Left ventricle myocardium inferior (tissue), 1 donor: ENCODE measurements around the gene QSOX2. TPM values are rescaled to one million over a fixed set of nuclear protein-coding genes. Genes with fewer than 3 reads are reported as not detected.

Experiments
- DNase-seq: peaks from one replicate; pipeline ENCODE4 v3.0.0-alpha.2; 2020
- H3K27ac ChIP-seq: fragments of 200-600 bp; replicated peaks from 2 replicates; pipeline ENCODE4 v1.8.0; 2021
- H3K27me3 ChIP-seq: fragments of 200-600 bp; 2 replicates; pipeline ENCODE4 v1.8.0; 2021; ENCODE audit warnings: low read depth
- H3K36me3 ChIP-seq: fragments of 200-600 bp; 2 replicates; pipeline ENCODE4 v1.8.0; 2021
- H3K4me1 ChIP-seq: fragments of 200-600 bp; 2 replicates; pipeline ENCODE4 v1.8.0; 2021
- H3K4me3 ChIP-seq: fragments of 200-600 bp; 2 replicates; pipeline ENCODE4 v1.8.0; 2021; ENCODE audit warnings: mild to moderate bottlenecking, moderate library complexity
- H3K9me3 ChIP-seq: fragments of 200-600 bp; replicated peaks from 2 replicates; pipeline ENCODE4 v1.8.0; 2021
- intact Hi-C: fragments of 100-400 bp; cut with micrococcal nuclease; formaldehyde crosslinking; loops from one replicate; pipeline ENCODE4 v1.11.0; 2022
- total RNA-seq: library from RNA; stranded (reverse); fragmentation: NEBNext Ultra II Directional; extraction: Animal tissue kit (Norgen Biotek cat#: 25700); gene quantifications from one replicate; pipeline ENCODE4 v1.2.1, GENCODE V29; 2021
- TF ChIP-seq, protein P1 (sequence below): fragments of 200-600 bp; IDR thresholded peaks from 2 replicates; pipeline ENCODE4 v1.8.0; 2021; ENCODE audit warnings: antibody characterized with exemption, mild to moderate bottlenecking, borderline replicate concordance
- donor health status: DM: no; HTN: yes; CAD: no; lungs with severe emphysema.

QSOX2 gene
- total RNA-seq, 1 donor from 2014 or later: 8.0 TPM

DNA sequence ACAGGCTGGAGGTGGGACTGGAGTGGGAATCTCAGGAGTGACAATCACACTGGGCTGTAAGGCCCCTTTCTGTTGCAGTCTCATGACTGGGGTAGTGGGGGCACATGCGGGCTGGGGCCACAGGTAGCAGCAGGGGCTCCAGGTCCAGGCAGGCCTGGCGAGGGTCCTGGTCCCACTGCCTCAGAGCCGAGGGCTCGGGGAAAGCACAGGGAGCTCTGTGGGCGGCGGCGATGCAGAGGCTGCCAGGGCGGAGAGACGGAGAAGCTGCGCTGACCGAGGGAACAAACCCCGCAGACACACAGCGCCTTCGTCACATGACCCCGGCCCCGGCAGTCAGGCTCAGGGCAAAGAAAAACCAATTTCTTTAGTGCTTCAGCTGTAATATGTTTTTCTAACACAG lies 35.3 kb downstream of the QSOX2 start:
- Histone ChIP-seq H3K9me3 (no peaks in the 10 kb centered on the region), H3K4me3 (no peak overlapping the region), H3K27ac (no peak overlapping the region), H3K36me3 (peaks cover 63% of the 10 kb centered on the region), H3K4me1 (no peaks in the 10 kb centered on the region), H3K27me3 (peaks cover 5% of the 10 kb centered on the region)
- intact Hi-C loops: no loop called here
- TF ChIP-seq, protein P1, sequence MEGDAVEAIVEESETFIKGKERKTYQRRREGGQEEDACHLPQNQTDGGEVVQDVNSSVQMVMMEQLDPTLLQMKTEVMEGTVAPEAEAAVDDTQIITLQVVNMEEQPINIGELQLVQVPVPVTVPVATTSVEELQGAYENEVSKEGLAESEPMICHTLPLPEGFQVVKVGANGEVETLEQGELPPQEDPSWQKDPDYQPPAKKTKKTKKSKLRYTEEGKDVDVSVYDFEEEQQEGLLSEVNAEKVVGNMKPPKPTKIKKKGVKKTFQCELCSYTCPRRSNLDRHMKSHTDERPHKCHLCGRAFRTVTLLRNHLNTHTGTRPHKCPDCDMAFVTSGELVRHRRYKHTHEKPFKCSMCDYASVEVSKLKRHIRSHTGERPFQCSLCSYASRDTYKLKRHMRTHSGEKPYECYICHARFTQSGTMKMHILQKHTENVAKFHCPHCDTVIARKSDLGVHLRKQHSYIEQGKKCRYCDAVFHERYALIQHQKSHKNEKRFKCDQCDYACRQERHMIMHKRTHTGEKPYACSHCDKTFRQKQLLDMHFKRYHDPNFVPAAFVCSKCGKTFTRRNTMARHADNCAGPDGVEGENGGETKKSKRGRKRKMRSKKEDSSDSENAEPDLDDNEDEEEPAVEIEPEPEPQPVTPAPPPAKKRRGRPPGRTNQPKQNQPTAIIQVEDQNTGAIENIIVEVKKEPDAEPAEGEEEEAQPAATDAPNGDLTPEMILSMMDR: no peak
- no peak for DNase-seq

DNA sequence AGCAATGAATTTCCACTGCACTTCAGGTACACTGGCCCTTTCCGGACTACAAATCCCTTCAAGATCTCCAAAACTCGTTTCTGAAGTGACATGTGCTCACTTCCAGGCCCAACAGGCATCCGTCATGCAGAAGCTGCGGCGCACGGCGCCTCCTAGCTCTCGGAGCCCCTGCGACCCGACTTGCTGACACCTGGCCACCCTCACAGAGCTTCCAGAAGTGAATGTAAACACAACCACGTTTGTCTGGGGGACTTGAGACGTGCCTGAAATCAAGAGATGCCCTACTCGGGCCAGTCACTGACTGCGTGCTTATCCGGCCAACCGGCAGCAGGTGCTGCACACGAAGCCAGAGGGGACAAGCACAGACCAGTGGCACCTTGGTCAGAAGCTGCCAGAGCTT lies 35.8 kb downstream of the QSOX2 start:
- no peaks in the 10 kb centered on the region for H3K9me3 ChIP-seq
- DNase-seq: no peak
- TF ChIP-seq, protein P1: no peak
- H3K27ac ChIP-seq: no peak overlapping the region
- intact Hi-C loops: no loop called here
- peaks cover 58% of the 10 kb centered on the region for H3K36me3 ChIP-seq
- H3K4me1 ChIP-seq: peaks cover 2% of the 10 kb centered on the region
- H3K27me3 ChIP-seq: peaks cover 10% of the 10 kb centered on the region
- no peak overlapping the region for H3K4me3 ChIP-seq

DNA sequence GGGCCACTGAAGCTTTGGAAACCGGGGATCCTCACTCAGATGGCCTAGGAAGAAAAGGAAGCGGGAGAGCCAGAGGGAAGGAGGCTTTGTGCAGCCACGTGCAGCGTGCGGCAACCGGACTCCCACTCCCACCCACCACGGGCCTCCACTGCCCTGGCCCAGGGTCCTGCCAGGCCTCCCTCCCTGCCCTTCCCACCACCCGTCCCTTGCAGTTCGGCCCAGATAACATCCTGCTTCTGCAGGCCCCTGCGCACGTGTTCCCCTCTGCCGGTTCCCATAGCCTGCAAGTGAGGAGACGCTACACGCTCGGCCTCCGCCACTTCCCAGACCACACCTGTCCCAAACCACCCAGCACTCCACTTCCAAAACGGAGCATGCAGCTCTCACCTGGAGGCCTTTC lies 36.4 kb downstream of the QSOX2 start:
- no peak overlapping the region for H3K27ac ChIP-seq
- intact Hi-C loops: no loop called here
- TF ChIP-seq, protein P1: no peak
- peaks cover 3% of the 10 kb centered on the region for H3K4me1 ChIP-seq
- no peaks in the 10 kb centered on the region for H3K9me3 ChIP-seq
- H3K4me3 ChIP-seq: no peak overlapping the region
- H3K27me3 ChIP-seq: peaks cover 15% of the 10 kb centered on the region
- H3K36me3 ChIP-seq: peaks cover 53% of the 10 kb centered on the region
- DNase-seq: no peak

DNA sequence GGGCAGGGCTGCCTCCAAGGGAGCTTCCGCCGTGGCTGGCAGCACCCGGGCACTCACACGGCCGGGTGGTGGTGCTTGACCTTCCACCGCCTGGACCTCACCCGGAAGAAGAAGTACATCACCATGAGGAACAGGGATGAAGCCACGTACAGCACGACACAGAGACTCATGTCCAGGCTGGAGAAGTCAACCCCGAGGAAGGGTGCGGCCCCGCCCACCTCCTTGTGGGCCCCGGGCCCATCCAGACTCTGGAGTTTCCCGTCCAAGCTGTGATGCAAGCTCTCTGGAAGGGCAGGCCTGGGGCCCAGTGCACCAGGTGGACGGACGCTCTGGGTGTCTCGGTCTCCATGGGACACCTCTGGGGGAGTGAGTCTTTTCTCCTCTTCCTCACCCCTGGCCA lies 36.9 kb downstream of the QSOX2 start:
- Histone ChIP-seq H3K27me3 (peaks cover 21% of the 10 kb centered on the region), H3K9me3 (no peaks in the 10 kb centered on the region), H3K4me3 (no peak overlapping the region), H3K27ac (no peak overlapping the region), H3K4me1 (peaks cover 3% of the 10 kb centered on the region), H3K36me3 (peaks cover 47% of the 10 kb centered on the region)
- TF ChIP-seq, protein P1: no peak
- DNase-seq: no peak
- intact Hi-C loops: no loop called here

DNA sequence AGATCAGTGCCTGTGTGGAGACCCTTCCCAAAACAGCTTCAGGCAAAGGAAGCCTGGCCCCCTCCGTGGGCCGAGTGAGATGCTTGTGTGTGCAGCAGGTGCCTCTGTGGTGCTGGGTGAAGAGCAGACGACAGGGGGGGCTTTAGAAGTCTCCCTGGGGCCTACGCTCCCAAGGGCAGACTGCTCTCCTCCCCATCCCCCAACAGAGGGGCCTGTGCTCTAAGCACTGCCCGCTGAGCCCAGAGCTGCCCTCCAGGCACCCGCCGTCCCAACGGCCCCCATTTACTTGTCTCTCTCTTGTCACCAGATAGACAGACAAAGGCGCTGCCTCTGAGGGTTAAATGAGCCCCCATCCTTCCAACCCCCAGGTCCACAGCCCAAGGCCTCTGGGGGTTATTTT lies 38.0 kb downstream of the QSOX2 start:
- peaks cover 31% of the 10 kb centered on the region for H3K27me3 ChIP-seq
- H3K4me3 ChIP-seq: no peak overlapping the region
- H3K9me3 ChIP-seq: no peaks in the 10 kb centered on the region
- no peak overlapping the region for H3K27ac ChIP-seq
- intact Hi-C loops: no loop called here
- peaks cover 3% of the 10 kb centered on the region for H3K4me1 ChIP-seq
- H3K36me3 ChIP-seq: peaks cover 40% of the 10 kb centered on the region
- no peak for DNase-seq
- TF ChIP-seq, protein P1: no peak
